GM18526 (cell line): ENCODE results near the gene SERPINA6.

ENCODE experiments used
- POLR2A ChIP-seq: IDR thresholded peaks from 3 replicates; pipeline ENCODE4 v1.6.1; 2011; ENCODE audit not compliant: insufficient read length; ENCODE audit errors: extremely low read depth

The SERPINA6 gene

DNA sequence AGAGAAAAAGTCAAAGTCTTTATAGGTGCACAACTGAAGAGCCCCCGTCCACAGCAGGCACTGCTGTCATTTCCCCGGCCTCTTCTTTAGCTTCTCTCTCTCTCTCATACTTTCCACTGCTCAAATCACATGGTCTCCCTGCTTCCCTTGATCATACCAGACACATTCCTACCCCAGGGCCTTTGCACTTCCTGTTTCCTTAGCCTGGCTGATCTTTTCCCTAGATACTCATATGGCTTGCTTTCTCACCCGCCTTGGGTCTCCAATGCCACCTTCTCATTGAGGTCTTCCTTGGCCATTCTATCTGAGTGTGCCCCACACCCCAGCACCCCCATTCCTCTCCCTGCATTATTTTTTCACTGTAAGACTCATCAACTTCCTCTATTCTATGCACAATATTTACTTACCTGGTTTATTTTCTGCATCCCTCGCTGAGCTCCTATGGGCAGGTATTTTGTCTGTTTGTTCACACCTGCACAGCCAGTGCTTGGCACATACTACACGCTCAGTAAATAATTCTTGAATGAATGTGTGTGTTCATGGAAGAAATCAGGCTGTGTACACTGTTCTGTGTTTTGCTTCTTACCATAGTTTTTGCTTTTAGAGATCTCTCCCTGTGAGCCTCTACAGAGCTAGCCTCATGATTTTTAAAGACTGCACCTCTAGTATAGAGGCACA is 33.4 kb upstream of the SERPINA6 start:
- TF ChIP-seq POLR2A: no peak

GRCh38 chr14:94355191-94355794 is 32.2 kb upstream of the SERPINA6 start:
- no peak for TF ChIP-seq POLR2A

GRCh38 chr14:94354638-94355185 is 31.6 kb upstream of the SERPINA6 start:
- no peak for TF ChIP-seq POLR2A

GRCh38 chr14:94349276-94349675 is 26.1 kb upstream of the SERPINA6 start:
- TF ChIP-seq POLR2A: no peak

DNA sequence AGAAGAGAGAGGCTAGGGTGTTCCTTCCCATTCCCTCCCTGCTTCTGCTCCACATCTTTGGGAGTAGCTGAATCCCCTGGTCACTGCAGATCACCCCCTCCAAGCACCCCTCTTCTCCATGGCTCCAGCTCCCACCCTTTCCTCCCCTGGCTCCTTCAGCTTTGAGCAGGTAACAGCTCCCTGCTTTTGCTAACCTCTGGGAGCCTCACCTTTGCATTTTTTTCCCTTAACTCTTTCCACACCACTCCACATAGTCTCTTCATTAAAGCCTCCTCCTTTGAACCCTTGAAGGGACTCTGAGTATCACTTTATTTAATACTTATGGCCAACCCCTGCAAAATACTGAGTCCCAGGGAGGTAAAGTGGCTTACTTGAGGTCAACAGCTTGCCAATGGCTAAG is 25.7 kb upstream of the SERPINA6 start:
- no peak for TF ChIP-seq POLR2A

GRCh38 chr14:94346841-94347240 is 23.7 kb upstream of the SERPINA6 start:
- no peak for TF ChIP-seq POLR2A

- TF ChIP-seq POLR2A: no peak
Observed at GRCh38 chr14:94345344-94346064, 22.4 kb upstream of the SERPINA6 start.

DNA sequence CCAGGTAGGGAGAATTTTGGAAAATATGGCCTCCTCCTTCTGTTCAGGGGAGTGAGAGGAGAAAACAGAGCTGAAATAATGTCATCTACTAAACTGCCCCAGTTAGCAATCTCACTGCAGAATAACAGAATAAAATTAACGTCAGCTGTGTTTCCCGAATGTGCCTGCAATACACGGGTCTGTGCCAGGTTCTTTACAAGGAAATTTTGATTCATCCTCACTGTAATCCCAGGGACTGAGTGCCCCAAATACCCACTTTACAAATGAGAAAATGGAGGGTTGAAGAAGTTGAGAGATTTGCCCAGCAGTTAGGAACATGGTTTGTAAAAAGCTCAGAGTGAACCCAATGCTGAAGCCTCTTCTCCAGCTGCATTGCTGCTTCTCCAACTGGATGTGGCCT is 21.3 kb upstream of the SERPINA6 start:
- TF ChIP-seq POLR2A: no peak

DNA sequence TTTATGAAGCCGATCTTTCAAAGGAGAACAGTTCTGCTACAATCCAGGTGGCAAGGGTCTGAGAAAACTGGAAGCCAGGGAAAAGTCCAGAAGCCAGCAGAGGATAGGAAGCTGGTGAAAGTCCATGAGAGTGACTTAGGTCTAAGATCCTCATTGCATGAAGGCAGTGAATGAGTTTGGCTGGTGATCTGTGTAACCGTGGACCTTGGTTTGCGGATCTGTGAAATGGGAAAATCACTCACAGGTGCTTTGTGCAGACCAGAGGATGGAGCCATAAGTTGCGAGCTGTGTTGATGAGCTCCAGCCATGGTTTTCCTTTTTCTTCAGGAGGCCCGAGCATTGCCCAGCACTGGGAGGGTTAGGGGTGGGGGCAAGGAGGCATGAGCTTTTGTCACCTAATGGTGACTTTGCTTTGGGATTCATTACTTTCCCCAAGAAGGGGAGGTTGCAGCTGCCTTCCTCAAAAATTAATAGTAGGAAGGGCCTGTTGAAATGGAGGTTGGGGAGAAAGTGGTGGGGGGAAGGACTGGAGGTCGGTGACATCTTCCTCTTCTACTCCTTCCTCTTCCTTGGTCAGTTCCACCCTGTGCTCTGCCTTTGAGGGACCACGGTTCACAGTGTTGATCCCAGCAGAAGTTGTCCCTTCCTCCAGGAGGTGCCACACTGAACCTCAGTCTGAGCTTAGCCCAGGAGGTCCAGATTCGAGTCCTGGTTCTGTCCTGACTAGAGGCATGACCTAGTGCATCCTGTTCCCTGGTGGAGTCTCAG is 20.3 kb upstream of the SERPINA6 start:
- TF ChIP-seq POLR2A: no peak

GRCh38 chr14:94342334-94342934 is 19.3 kb upstream of the SERPINA6 start:
- no peak for TF ChIP-seq POLR2A

- no peak for TF ChIP-seq POLR2A
Observed at GRCh38 chr14:94341656-94342333, 18.7 kb upstream of the SERPINA6 start.

DNA sequence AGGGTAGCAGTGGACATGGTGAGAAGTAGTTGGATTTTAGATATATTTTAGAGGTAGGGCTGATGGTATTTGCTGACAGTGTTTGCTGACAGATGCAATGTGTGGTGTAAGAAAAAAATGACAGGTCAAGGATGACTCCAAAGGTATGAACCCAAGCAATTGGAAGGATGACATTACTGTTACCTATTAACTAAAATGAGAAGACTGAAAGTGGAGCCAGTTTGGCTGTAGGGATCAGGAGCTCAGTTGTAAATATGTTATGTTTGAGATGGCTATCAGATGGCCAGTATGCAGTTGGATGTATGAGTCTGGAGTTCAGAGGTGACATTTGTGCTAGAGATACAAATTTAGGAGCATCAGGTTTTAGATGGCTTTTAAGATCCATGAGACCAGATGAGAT is 17.4 kb upstream of the SERPINA6 start:
- no peak for TF ChIP-seq POLR2A

DNA sequence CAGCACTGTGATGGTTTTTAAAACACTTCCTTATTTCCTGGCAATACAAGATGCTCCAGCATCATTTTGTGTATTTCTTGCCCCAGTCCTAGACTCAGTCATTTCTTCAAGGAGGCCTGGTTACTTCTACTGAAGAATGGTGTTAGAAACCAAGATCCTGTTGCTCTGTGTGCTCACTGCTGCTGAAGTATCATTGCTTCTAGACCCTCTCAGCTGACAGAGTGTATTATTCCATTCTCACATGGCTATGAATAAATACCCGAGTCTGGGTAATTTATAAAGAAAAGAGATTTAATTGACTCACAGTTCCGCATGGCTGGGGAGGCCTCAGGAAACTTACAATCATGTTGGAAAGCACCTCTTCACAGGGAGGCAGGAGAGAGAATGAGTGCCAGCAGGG is 14.9 kb upstream of the SERPINA6 start:
- no peak for TF ChIP-seq POLR2A

DNA sequence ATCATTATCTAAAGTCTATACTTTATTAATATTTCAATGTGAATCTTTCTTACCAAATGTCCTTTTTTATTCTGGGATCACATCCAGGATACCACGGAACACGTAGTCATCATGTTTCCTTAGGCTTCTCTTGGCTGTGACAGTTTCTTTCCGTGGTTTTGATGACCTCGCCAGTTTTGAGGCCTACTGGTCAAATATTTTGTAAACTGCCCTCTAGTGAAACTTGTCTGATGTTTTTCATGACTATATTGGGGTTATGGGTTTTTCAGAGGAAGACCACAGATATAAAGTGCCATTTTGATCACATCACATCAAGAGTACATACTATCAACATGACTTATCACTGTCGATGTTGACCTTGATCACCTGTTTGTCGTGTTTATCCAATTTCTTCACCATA is 14.1 kb upstream of the SERPINA6 start:
- no peak for TF ChIP-seq POLR2A
